Sigmoid colon (tissue), 7 donors: ENCODE results near the gene RFPL1. TPM values are rescaled to one million over a fixed set of nuclear protein-coding genes. Genes with fewer than 3 reads are reported as not detected.
"Not testable (repeated sequence)": the region's sequence is repeated elsewhere in the genome, so short reads cannot be mapped to it uniquely, and the experiment has no call there.

Experiments
- DNase-seq: peaks from one replicate; pipeline ENCODE4 v3.0.0-alpha.2; 2019
- H3K27ac ChIP-seq, 4 donors: fragments of 200-600 bp; sonication (generic); one replicate each; pipeline ENCODE4 v1.5.1; 2016 to 2019; ENCODE audit warnings: mild to moderate bottlenecking in 1 of 4
- H3K27me3 ChIP-seq, 3 donors: fragments of 200-600 bp; sonication (generic); one replicate each; pipeline ENCODE4 v1.5.1; 2019; ENCODE audit warnings: mild to moderate bottlenecking in 1 of 3
- H3K36me3 ChIP-seq, 4 donors: fragments of 200-600 bp; sonication (generic); one replicate each; pipeline ENCODE4 v1.5.1; 2016 to 2019
- H3K4me1 ChIP-seq, 4 donors: fragments of 200-600 bp; sonication (generic); one replicate each; pipeline ENCODE4 v1.5.1; 2017 to 2019
- H3K4me3 ChIP-seq, 4 donors: fragments of 200-600 bp; sonication (generic); one replicate each; pipeline ENCODE4 v1.5.1; 2017 to 2019; ENCODE audit warnings: mild to moderate bottlenecking in 2 of 4, moderate library complexity in 1 of 4
- H3K9me3 ChIP-seq, 4 donors: fragments of 200-600 bp in 3 of 4; sonication (generic) in 3 of 4; one replicate each; pipeline versions ENCODE4 v1.5.1 to v1.6.1; 2013 to 2019
- EP300 ChIP-seq, 4 donors: sonication (generic); formaldehyde crosslinking; IDR thresholded peaks; one replicate each; pipeline ENCODE4 v1.6.1; 2017; ENCODE audit warnings: antibody characterized with exemption in 4 of 4
- POLR2A ChIP-seq, 2 donors: fragments of 450-650 bp; IDR thresholded peaks; one replicate each; pipeline ENCODE4 v1.6.1; 2016; ENCODE audit warnings: antibody characterized with exemption in 2 of 2, mild to moderate bottlenecking in 2 of 2, moderate library complexity in 2 of 2
- POLR2AphosphoS5 ChIP-seq, 4 donors: sonication (generic); formaldehyde crosslinking; IDR thresholded peaks; one replicate each; pipeline ENCODE4 v1.6.1; 2017; ENCODE audit warnings: antibody characterized with exemption in 4 of 4
- WGBS, 2 donors: extraction: QIAGEN DNeasy Blood & Tissue Kit; methylation state at CpG; one replicate each; pipeline ENCODE4 v1.1.7; 2013; 5-methylcytosine and 5-hydroxymethylcytosine counted together
- intact Hi-C: fragments of 100-400 bp; cut with DNase I; formaldehyde crosslinking; loops from one replicate; pipeline ENCODE4 v1.15.1; 2023
- polyA plus RNA-seq, 3 donors: library from polyadenylated mRNA; stranded (reverse); fragments of 200-250 nt; gene quantifications; one replicate each; pipeline ENCODE4 v1.2.3, GENCODE V29; 2013
- small RNA-seq, 3 donors: library from RNA; depleted of rRNA; stranded (forward); fragments of <200 nt; gene quantifications; one replicate each; pipeline ENCODE3, GENCODE V24; 2016
- total RNA-seq, 4 donors: library from RNA; depleted of rRNA; stranded (reverse); fragments of >200 nt; gene quantifications; one replicate each; pipeline ENCODE4 v1.1.0, GENCODE V29; 2016
- TF ChIP-seq, protein P1 (sequence below), 4 experiments: fragments of 450-650 bp in 3 of 4; fragments of 200-600 bp in 1 of 4; IDR thresholded peaks; one replicate each; pipeline ENCODE4 v1.5.1; 2016 to 2019; ENCODE audit warnings: antibody characterized with exemption in 4 of 4, mild to moderate bottlenecking in 3 of 4, moderate library complexity in 2 of 4
- donor health status: healthy with polysubstance abuse.
- donor health status: Bipolar disorder and iron deficiency.
- donor health status: healthy.

The RFPL1 gene
- total and polyA plus RNA-seq, 7 donors: not detected

DNA sequence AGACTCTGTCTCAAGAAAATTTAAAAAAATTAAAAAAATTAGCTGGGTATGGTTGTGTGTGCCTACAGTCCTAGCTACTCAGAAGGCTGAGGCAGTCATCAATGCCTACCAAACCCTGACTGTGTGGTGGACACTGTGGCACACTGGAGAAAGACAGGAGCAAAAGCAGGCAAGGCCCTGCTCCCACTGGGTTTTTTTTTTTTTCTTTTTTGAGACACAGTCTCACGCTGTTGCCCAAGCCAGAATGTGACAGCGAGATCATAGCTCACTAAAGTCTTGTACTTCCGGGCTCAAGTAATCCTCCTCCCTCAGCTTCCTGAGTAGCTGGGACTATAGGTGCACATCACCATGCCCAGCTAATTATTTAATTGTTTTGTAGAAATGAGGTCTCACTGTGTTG lies 46.3 kb downstream of the RFPL1 start:
- WGBS, 2 donors: 92 to 94% methylated on average over 3 of the region's 3 CpGs
- Histone ChIP-seq H3K36me3 (no peaks in the 10 kb centered on the region), H3K27me3 (peaks cover 21 to 37% (median 34%) of the 10 kb centered on the region in 3 donors), H3K4me3 (no peak overlapping the region), H3K9me3 (no peaks in the 10 kb centered on the region), H3K4me1 (peaks cover 0 to 18% (median 16%) of the 10 kb centered on the region in 4 donors), H3K27ac (no peak overlapping the region)
- no peak for DNase-seq
- intact Hi-C loops: no loop called here
- TF ChIP-seq POLR2AphosphoS5 (IDR thresholded peaks at IDR 0.05): no peak
- TF ChIP-seq EP300 (IDR thresholded peaks at IDR 0.05): no peak
- TF ChIP-seq, protein P1, sequence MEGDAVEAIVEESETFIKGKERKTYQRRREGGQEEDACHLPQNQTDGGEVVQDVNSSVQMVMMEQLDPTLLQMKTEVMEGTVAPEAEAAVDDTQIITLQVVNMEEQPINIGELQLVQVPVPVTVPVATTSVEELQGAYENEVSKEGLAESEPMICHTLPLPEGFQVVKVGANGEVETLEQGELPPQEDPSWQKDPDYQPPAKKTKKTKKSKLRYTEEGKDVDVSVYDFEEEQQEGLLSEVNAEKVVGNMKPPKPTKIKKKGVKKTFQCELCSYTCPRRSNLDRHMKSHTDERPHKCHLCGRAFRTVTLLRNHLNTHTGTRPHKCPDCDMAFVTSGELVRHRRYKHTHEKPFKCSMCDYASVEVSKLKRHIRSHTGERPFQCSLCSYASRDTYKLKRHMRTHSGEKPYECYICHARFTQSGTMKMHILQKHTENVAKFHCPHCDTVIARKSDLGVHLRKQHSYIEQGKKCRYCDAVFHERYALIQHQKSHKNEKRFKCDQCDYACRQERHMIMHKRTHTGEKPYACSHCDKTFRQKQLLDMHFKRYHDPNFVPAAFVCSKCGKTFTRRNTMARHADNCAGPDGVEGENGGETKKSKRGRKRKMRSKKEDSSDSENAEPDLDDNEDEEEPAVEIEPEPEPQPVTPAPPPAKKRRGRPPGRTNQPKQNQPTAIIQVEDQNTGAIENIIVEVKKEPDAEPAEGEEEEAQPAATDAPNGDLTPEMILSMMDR (IDR thresholded peaks at IDR 0.05): no peak
- no peak for TF ChIP-seq POLR2A (IDR thresholded peaks at IDR 0.05)

DNA sequence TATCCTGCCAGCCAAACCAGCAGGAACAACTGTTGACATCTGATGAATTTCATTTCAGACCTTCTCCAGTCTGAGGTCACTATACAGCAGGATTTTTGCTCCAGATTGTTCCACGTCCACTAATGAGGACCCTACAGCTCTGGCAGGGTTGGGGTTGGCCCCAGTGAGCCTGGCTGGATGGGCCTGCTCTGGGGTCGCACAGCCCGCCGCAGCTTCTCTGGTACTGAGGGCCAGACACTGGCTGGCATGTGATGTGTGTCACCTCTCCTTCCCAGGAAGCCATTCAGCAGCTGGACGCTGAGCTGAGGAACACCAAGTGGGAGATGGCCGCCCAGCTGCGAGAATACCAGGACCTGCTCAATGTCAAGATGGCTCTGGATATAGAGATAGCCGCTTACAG lies 47.1 kb downstream of the RFPL1 start:
- Histone ChIP-seq H3K27me3 (peaks cover 13 to 29% (median 26%) of the 10 kb centered on the region in 3 donors), H3K4me3 (no peak overlapping the region), H3K9me3 (no peaks in the 10 kb centered on the region), H3K4me1 (peaks cover 0 to 10% (median 8%) of the 10 kb centered on the region in 4 donors), H3K36me3 (no peaks in the 10 kb centered on the region), H3K27ac (no peak overlapping the region)
- no peak for TF ChIP-seq POLR2AphosphoS5 (IDR thresholded peaks at IDR 0.05)
- TF ChIP-seq, protein P1 (IDR thresholded peaks at IDR 0.05): no peak
- no peak for TF ChIP-seq EP300 (IDR thresholded peaks at IDR 0.05)
- no peak for DNase-seq
- 95% methylated on average over 8 of the region's 8 CpGs for WGBS, 2 donors
- intact Hi-C loops: no loop called here

DNA sequence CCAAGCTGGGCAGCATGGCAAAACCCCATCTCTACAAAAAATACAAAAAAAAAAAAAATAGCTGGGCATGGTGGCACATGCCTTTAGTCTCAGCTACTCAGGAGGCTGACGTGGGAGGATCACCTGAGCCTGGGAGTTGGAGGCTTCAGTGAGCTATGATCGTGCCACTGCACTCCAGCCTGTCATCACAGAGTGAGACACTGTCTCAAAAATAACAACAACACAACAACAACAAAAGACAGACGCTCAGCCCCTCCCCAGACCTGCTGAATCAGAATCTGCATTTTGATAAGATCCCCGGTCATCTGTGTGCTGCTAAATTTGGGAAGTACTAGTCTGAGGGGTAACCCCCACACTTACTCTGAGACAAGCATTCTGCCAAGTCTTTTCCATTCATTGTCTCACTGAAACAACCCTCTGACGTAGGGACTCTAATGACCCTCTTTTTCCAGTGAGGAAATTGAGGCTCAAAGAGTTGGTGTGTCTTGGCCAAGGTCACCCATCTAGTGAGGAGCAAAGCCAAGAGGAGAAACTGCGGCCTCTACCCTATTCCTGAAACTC lies 49.1 kb downstream of the RFPL1 start:
- intact Hi-C loops: no loop called here
- H3K27ac ChIP-seq: no peak overlapping the region
- DNase-seq: no peak
- TF ChIP-seq POLR2A (IDR thresholded peaks at IDR 0.05) (no peak), EP300 (IDR thresholded peaks at IDR 0.05) (no peak), POLR2AphosphoS5 (IDR thresholded peaks at IDR 0.05) (no peak)
- TF ChIP-seq, protein P1 (IDR thresholded peaks at IDR 0.05): no peak
- no peaks in the 10 kb centered on the region for H3K9me3 ChIP-seq
- H3K27me3 ChIP-seq: peaks cover 0 to 9% (median 5%) of the 10 kb centered on the region in 3 donors
- WGBS, 2 donors: 89% methylated on average over 6 of the region's 6 CpGs
- no peak overlapping the region for H3K4me3 ChIP-seq
- no peaks in the 10 kb centered on the region for H3K36me3 ChIP-seq
- H3K4me1 ChIP-seq: no peaks in the 10 kb centered on the region

DNA sequence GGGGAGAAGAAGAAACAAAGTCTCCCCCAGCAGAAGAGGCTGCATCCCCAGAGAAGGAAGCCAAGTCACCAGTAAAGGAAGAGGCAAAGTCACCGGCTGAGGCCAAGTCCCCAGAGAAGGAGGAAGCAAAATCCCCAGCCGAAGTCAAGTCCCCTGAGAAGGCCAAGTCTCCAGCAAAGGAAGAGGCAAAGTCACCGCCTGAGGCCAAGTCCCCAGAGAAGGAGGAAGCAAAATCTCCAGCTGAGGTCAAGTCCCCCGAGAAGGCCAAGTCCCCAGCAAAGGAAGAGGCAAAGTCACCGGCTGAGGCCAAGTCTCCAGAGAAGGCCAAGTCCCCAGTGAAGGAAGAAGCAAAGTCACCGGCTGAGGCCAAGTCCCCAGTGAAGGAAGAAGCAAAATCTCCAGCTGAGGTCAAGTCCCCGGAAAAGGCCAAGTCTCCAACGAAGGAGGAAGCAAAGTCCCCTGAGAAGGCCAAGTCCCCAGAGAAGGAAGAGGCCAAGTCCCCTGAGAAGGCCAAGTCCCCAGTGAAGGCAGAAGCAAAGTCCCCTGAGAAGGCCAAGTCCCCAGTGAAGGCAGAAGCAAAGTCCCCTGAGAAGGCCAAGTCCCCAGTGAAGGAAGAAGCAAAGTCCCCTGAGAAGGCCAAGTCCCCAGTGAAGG lies 50.9 kb downstream of the RFPL1 start:
- intact Hi-C loops, H3K36me3 ChIP-seq, H3K9me3 ChIP-seq, H3K4me1 ChIP-seq, H3K27ac ChIP-seq, DNase-seq, H3K4me3 ChIP-seq, H3K27me3 ChIP-seq: not testable (repeated sequence)
- 66 to 92% methylated on average over 8 of the region's 8 CpGs for WGBS, 2 donors

DNA sequence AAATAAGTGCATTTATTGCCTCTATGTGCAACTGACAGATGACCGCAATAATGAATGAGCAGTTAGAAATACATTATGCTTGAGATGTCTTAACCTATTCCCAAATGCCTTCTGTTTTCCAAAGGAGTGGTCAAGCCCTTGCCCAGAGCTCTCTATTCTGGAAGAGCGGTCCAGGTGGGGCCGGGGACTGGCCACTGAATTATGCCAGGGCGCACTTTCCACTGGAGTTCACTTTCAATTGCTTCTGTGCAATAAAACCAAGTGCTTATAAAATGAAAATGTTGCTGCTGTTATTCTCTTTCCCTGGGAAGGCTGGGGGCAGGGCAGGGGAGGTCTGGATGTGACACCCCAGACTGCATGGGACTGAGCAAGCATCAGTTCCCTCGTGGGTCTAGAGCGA lies 52.6 kb downstream of the RFPL1 start:
- intact Hi-C loops: no loop called here
- 19 to 68% methylated on average over 6 of the region's 6 CpGs for WGBS, 2 donors
- no peaks in the 10 kb centered on the region for H3K4me1 ChIP-seq
- DNase-seq: no peak
- no peaks in the 10 kb centered on the region for H3K27me3 ChIP-seq
- no peaks in the 10 kb centered on the region for H3K36me3 ChIP-seq
- H3K27ac ChIP-seq: no peak overlapping the region
- TF ChIP-seq EP300 (IDR thresholded peaks at IDR 0.05): no peak
- TF ChIP-seq, protein P1 (IDR thresholded peaks at IDR 0.05): no peak
- no peak for TF ChIP-seq POLR2AphosphoS5 (IDR thresholded peaks at IDR 0.05)
- no peak overlapping the region for H3K4me3 ChIP-seq
- no peaks in the 10 kb centered on the region for H3K9me3 ChIP-seq

Small RNA genes lying within 50 kb of the gene (small RNA-seq; reads per million reads assigned to genes)
- gene AC000041.1: 0 reads per million in 3 donors

Other genes starting within 250 kb of the RFPL1 start
- 1 to 10 TPM in 2 of 4 donors, under 1 TPM in 2; 0.27 to 4.7 (median 1.2) TPM for gene EMID1, start 232.7 kb upstream of the RFPL1 start, total RNA-seq
- gene EMID1, start 232.7 kb upstream of the RFPL1 start, polyA plus RNA-seq: 1 to 10 TPM; 3.2 to 5.9 (median 3.6) TPM
- 10 to 100 TPM; 16.1 to 20.5 (median 18.0) TPM for gene RHBDD3, start 170.6 kb upstream of the RFPL1 start, total RNA-seq
- 10 to 100 TPM in 1 of 3 donors, 1 to 10 TPM in 2; 5.4 to 40.7 (median 8.3) TPM for gene RHBDD3, start 170.6 kb upstream of the RFPL1 start, polyA plus RNA-seq
- gene EWSR1, start 170.3 kb upstream of the RFPL1 start, total RNA-seq: 100 to 1,000 TPM; 170 to 233 (median 177) TPM
- 100 to 1,000 TPM in 1 of 3 donors, 10 to 100 TPM in 2; 81.4 to 182 (median 83.5) TPM for gene EWSR1, start 170.3 kb upstream of the RFPL1 start, polyA plus RNA-seq
- 10 to 100 TPM; 14.0 to 25.2 (median 19.3) TPM for gene GAS2L1, start 131.9 kb upstream of the RFPL1 start, total RNA-seq
- gene GAS2L1, start 131.9 kb upstream of the RFPL1 start, polyA plus RNA-seq: 10 to 100 TPM; 12.0 to 27.5 (median 23.8) TPM
- 1 to 10 TPM in 2 of 4 donors, under 1 TPM in 2; 0.33 to 1.7 (median 0.92) TPM for gene RASL10A, start 122.9 kb upstream of the RFPL1 start, total RNA-seq
- gene RASL10A, start 122.9 kb upstream of the RFPL1 start, polyA plus RNA-seq: 1 to 10 TPM in 1 of 3 donors, not detected in 2; 3.0 TPM
- gene AP1B1, start 50.0 kb upstream of the RFPL1 start, total RNA-seq: 10 to 100 TPM; 33.1 to 55.1 (median 41.4) TPM
- 10 to 100 TPM; 36.6 to 83.2 (median 52.9) TPM for gene AP1B1, start 50.0 kb upstream of the RFPL1 start, polyA plus RNA-seq
- gene NEFH, start 41.6 kb downstream of the RFPL1 start, total RNA-seq: 1 to 10 TPM; 1.2 to 3.0 (median 1.9) TPM
- 1 to 10 TPM in 1 of 3 donors, under 1 TPM in 1, not detected in 1; 0.23 to 1.2 TPM for gene NEFH, start 41.6 kb downstream of the RFPL1 start, polyA plus RNA-seq
- gene THOC5, start 115.2 kb downstream of the RFPL1 start, total RNA-seq: 10 to 100 TPM; 50.1 to 72.2 (median 66.5) TPM
- gene THOC5, start 115.2 kb downstream of the RFPL1 start, polyA plus RNA-seq: 10 to 100 TPM; 12.0 to 23.0 (median 16.2) TPM
- 10 to 100 TPM; 10.2 to 14.4 (median 13.5) TPM for gene NIPSNAP1, start 142.5 kb downstream of the RFPL1 start, total RNA-seq
- 10 to 100 TPM; 43.2 to 61.5 (median 53.5) TPM for gene NIPSNAP1, start 142.5 kb downstream of the RFPL1 start, polyA plus RNA-seq
- 10 to 100 TPM; 16.6 to 34.3 (median 23.8) TPM for gene NF2, start 165.1 kb downstream of the RFPL1 start, total RNA-seq
- 10 to 100 TPM in 1 of 3 donors, 1 to 10 TPM in 2; 3.6 to 18.7 (median 6.2) TPM for gene NF2, start 165.1 kb downstream of the RFPL1 start, polyA plus RNA-seq